Thyroid gland (tissue), 4 donors: ENCODE measurements around the gene IL6ST. TPM values are rescaled to one million over a fixed set of nuclear protein-coding genes. Genes with fewer than 3 reads are reported as not detected.
A peak's percentile ranks its signal among the peaks of the same experiment; 100 is the strongest.

Experiments used
- DNase-seq, 2 donors: peaks; one replicate each; pipeline ENCODE4 v3.0.0-alpha.2; 2019
- H3K27ac ChIP-seq, 3 donors: fragments of 200-600 bp; sonication (generic); 1 replicate in 2 of 3; 2 replicates in 1 of 3; pipeline ENCODE4 v1.5.1; 2016 to 2019; ENCODE audit warnings: mild to moderate bottlenecking in 1 of 3, moderate library complexity in 1 of 3
- H3K27me3 ChIP-seq: fragments of 200-600 bp; sonication (generic); one replicate; pipeline ENCODE4 v1.5.1; 2019
- H3K36me3 ChIP-seq, 2 donors: fragments of 200-600 bp; sonication (generic); one replicate each; pipeline ENCODE4 v1.5.1; 2016 to 2019
- H3K4me1 ChIP-seq, 2 donors: fragments of 200-600 bp; sonication (generic); one replicate each; pipeline ENCODE4 v1.5.1; 2017 to 2019
- H3K4me3 ChIP-seq, 3 donors: fragments of 200-600 bp; sonication (generic); replicated peaks in 1 of 3; 1 replicate in 2 of 3; 2 replicates in 1 of 3; pipeline ENCODE4 v1.5.1; 2016; ENCODE audit warnings: mild to moderate bottlenecking in 1 of 3
- H3K9me3 ChIP-seq: fragments of 200-600 bp; sonication (generic); one replicate; pipeline ENCODE4 v1.5.1; 2017
- POLR2A ChIP-seq, 2 donors: fragments of 450-650 bp; IDR thresholded peaks; one replicate each; pipeline ENCODE4 v1.6.1; 2017; ENCODE audit warnings: antibody characterized with exemption in 2 of 2, mild to moderate bottlenecking in 2 of 2, moderate library complexity in 1 of 2
- WGBS, 2 donors: methylation state at CpG; one replicate each; pipeline ENCODE4 v1.1.5; 2017; 5-methylcytosine and 5-hydroxymethylcytosine counted together
- intact Hi-C: fragments of 100-400 bp; cut with DNase I; formaldehyde crosslinking; loops from one replicate; pipeline ENCODE4 v1.15.1; 2023
- total RNA-seq, 4 donors: library from RNA; depleted of rRNA; stranded (reverse); fragments of >200 nt; gene quantifications; one replicate each; pipeline ENCODE4 v1.2.3, GENCODE V29; 2016
- TF ChIP-seq, protein P1 (sequence below), 6 experiments: fragments of 200-600 bp in 3 of 6; fragments of 450-650 bp in 3 of 6; sonication (generic) in 3 of 6; IDR thresholded peaks; one replicate each; pipeline ENCODE4 v1.5.1; 2016 to 2019; ENCODE audit warnings: antibody characterized with exemption in 6 of 6, mild to moderate bottlenecking in 2 of 6, inconsistent platforms in 1 of 6, moderate library complexity in 1 of 6

IL6ST gene
- total RNA-seq, 4 donors from 2014 or later = 280 to 550 (median 359) TPM

DNA sequence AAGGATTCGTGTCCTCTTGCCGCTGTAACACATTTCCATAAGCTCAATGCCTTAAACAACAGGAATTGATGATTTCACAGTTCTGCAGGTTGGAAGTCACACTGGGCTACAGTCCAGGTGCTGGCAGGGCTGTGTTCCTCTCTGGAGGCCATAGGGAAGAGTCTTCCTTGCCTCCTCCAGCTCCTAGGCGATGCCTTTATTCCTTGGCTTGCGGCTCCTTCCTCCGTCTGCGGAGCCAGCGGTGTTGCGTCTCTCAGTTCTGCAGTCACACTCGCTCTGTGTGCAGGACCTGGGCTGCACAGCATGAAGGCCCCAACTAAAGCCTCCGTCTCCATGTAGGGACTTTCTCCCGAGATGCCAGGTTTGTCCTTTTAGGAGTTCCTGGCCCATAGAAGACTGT is 70.0 kb downstream of the IL6ST start:
- intact Hi-C loops = no loop called here
- no peaks in the 10 kb centered on the region for H3K36me3 ChIP-seq

DNA sequence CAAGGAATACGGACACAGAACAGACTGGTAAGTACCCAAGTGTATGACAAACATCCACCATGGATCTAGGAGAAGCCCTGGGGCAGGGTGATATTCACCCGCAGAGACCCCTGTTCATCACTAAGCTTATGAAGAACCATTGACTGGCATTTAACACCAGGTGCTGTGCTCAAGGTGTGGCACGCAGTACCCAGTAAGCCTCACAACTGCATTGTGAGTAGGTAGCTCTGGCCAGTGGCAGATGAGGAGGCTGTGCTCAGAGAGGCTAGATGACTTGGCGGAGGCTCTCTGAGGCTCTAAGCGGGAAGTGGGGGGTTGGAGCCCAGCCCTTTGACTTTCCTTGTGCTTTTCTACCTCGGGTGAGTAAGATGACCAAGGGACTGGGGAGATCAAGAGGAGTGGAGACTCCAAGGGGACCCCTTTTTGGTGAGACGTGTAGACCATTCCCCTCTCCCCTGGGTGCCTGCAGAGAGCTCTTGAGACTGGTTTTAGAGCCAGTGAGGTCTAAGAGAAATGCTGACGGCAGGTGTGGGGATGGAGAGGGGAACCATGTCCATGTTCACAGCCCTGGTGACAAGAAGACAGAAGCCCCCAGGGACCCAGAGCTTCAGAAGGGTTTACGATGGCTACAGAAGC is 70.8 kb downstream of the IL6ST start:
- Histone ChIP-seq H3K36me3 (no peaks in the 10 kb centered on the region), H3K27ac (peak overlapping the region in 1 of 3 donors; percentile 49), H3K4me1 (peaks cover 0 to 10% of the 10 kb centered on the region in 2 donors), H3K9me3 (no peaks in the 10 kb centered on the region), H3K27me3 (no peaks in the 10 kb centered on the region), H3K4me3 (no peak overlapping the region)
- 92% methylated on average over 9 of the region's 9 CpGs for WGBS, 2 donors
- no peak for TF ChIP-seq POLR2A (IDR thresholded peaks at IDR 0.05)
- TF ChIP-seq, protein P1, sequence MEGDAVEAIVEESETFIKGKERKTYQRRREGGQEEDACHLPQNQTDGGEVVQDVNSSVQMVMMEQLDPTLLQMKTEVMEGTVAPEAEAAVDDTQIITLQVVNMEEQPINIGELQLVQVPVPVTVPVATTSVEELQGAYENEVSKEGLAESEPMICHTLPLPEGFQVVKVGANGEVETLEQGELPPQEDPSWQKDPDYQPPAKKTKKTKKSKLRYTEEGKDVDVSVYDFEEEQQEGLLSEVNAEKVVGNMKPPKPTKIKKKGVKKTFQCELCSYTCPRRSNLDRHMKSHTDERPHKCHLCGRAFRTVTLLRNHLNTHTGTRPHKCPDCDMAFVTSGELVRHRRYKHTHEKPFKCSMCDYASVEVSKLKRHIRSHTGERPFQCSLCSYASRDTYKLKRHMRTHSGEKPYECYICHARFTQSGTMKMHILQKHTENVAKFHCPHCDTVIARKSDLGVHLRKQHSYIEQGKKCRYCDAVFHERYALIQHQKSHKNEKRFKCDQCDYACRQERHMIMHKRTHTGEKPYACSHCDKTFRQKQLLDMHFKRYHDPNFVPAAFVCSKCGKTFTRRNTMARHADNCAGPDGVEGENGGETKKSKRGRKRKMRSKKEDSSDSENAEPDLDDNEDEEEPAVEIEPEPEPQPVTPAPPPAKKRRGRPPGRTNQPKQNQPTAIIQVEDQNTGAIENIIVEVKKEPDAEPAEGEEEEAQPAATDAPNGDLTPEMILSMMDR (IDR thresholded peaks at IDR 0.05) = no peak
- DNase-seq = no peak
- intact Hi-C loops = no loop called here

More for the DNA sequence above, 70.0 kb downstream of the IL6ST start:
- H3K4me1 ChIP-seq = peaks cover 0 to 10% of the 10 kb centered on the region in 2 donors
- no peak for DNase-seq
- H3K27me3 ChIP-seq = no peaks in the 10 kb centered on the region
- WGBS, 2 donors = 86 to 93% methylated on average over 11 of the region's 11 CpGs
- no peak overlapping the region for H3K4me3 ChIP-seq
- TF ChIP-seq, protein P1 (IDR thresholded peaks at IDR 0.05) = no peak
- TF ChIP-seq POLR2A (IDR thresholded peaks at IDR 0.05) = no peak
- no peak overlapping the region for H3K27ac ChIP-seq
- no peaks in the 10 kb centered on the region for H3K9me3 ChIP-seq

DNA sequence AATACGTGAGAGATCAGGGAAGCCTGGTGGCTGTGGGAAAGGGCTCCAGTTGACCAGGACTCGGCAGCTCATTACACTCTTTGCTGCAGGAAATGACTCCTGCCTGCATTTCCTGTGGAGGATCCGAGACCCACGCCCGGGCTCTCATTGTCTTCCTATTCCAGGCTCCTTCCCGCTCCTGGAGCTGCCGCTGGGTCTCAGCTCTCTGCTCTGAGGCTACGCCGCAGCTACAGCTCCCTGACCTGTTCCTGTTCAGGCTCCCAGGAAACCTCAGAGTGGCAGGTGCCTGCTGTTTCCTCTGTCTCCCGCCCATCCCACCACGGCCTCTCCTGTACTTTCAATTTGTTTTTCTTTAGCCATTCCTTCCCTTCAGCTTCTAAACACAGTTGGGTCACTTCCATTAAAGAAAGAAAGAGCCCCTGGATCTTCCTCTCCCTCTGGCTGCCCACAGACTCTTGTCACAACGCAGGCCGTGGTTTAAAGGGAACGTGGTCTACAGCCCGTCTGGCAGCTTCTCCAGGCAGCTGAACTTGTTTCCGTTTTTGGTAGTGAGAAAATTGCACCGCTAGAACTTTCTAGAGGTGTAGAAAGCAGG is 71.5 kb downstream of the IL6ST start:
- whole genome bisulfite sequencing, 2 donors = 10 to 25% methylated on average over 17 of the region's 17 CpGs
- peak; percentile 25 to 31 for DNase-seq
- peaks cover 0 to 10% of the 10 kb centered on the region in 2 donors for H3K4me1 ChIP-seq
- no peaks in the 10 kb centered on the region for H3K36me3 ChIP-seq
- intact Hi-C loops = no loop called here
- peak overlapping the region in 2 of 3 donors; percentile 7 to 26 for H3K4me3 ChIP-seq
- peak overlapping the region in 2 of 3 donors; percentile 12 to 49 for H3K27ac ChIP-seq
- TF ChIP-seq, protein P1 (IDR thresholded peaks at IDR 0.05) = no peak
- TF ChIP-seq POLR2A (IDR thresholded peaks at IDR 0.05) = no peak
- H3K9me3 ChIP-seq = no peaks in the 10 kb centered on the region
- no peaks in the 10 kb centered on the region for H3K27me3 ChIP-seq

DNA sequence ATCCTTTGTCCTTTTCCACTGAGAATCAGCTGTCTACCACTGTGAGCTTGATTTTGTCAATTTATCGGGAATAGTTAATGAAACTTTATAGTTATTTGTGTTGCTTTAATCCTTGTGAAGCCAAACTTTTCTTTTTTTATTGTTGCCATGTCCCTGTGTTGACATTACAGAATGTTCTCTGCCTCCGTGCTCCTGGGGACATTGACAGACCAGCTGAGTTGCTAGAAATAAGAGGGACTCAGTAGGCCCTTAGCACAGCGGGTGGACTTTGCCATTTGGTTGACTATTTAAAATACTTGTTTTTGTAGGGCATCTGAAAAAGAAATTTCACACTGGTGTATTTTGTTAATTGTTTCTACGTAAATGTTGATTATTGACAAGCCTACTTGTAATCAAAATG is 73.1 kb downstream of the IL6ST start:
- no peaks in the 10 kb centered on the region for H3K36me3 ChIP-seq
- DNase-seq = no peak
- no peak overlapping the region for H3K4me3 ChIP-seq
- no peak overlapping the region for H3K27ac ChIP-seq
- intact Hi-C loops = no loop called here
- no peaks in the 10 kb centered on the region for H3K27me3 ChIP-seq
- WGBS, 2 donors = 95 to 97% methylated on average over 4 of the region's 4 CpGs
- no peaks in the 10 kb centered on the region for H3K9me3 ChIP-seq
- TF ChIP-seq POLR2A (IDR thresholded peaks at IDR 0.05) = no peak
- TF ChIP-seq, protein P1 (IDR thresholded peaks at IDR 0.05) = no peak
- peaks cover 0 to 10% of the 10 kb centered on the region in 2 donors for H3K4me1 ChIP-seq

DNA sequence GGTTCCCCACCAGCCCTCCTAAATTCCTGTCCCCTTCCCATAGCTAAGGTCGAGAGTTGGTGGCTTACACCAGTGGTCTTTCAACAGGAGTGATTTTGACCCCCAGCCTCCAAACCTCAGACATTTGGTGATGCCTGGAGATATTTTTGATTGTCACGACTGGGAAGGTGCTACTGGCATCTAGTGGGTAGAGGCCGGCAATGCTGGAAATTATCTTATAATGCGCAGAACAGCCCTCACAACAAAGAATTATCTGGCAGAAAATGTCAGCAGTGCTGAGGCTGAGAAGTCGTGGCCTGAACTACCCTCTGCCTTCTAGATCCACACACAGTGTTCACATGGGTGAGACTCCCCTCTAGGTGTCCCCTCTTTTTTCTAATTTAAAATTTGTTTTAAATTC is 74.0 kb downstream of the IL6ST start:
- peaks cover 0 to 10% of the 10 kb centered on the region in 2 donors for H3K4me1 ChIP-seq
- H3K9me3 ChIP-seq = no peaks in the 10 kb centered on the region
- no peak for DNase-seq
- no peak overlapping the region for H3K4me3 ChIP-seq
- TF ChIP-seq, protein P1 (IDR thresholded peaks at IDR 0.05) = no peak
- no peak for TF ChIP-seq POLR2A (IDR thresholded peaks at IDR 0.05)
- no peak overlapping the region for H3K27ac ChIP-seq
- intact Hi-C loops = no loop called here
- WGBS, 2 donors = 79 to 90% methylated on average over 5 of the region's 5 CpGs
- no peaks in the 10 kb centered on the region for H3K36me3 ChIP-seq
- no peaks in the 10 kb centered on the region for H3K27me3 ChIP-seq
